ENCODE data around the gene SLC6A5. TPM values are rescaled to one million over a fixed set of nuclear protein-coding genes. Genes with fewer than 3 reads are reported as not detected.

Gene SLC6A5
- total and polyA plus RNA-seq, 2 donors (not counting 3 experiments of a cell fraction or from before 2014, with no cell fraction given) = not detected

- no peak for DNase-seq (ENCODE audit: low read depth, low spot score)
- H3K36me3 ChIP-seq (ENCODE audit: control insufficient read depth in 2 of 2, extremely low read depth in 1 of 2, insufficient read depth in 2 of 2, low read length in 2 of 2) = no peaks in the 10 kb centered on the region
- H3K27me3 ChIP-seq (ENCODE audit: control insufficient read depth in 2 of 2, insufficient read depth in 2 of 2, low read length in 2 of 2) = no peaks in the 10 kb centered on the region
- no TSS peak for BruUV-seq (replicated peaks)
- H3K9ac ChIP-seq (replicated peaks; ENCODE audit: extremely low read depth, insufficient read depth, low read length) = no peak overlapping the region
- CTCF ChIA-PET = no interaction called here
- intact Hi-C loops (cut with micrococcal nuclease) (no loop called here), dilution Hi-C loops (cut with MboI; ENCODE audit: extremely low pct_ligation_motif_present, low sequenced_read_pairs) (no loop called here)
- H3K27ac ChIP-seq (ENCODE audit: insufficient read depth, low read depth, low read length) = no peak overlapping the region
- no peaks in the 10 kb centered on the region for H4K20me1 ChIP-seq (replicated peaks; ENCODE audit: control insufficient read depth, extremely low read depth, insufficient read depth, low read length)
- H2AFZ ChIP-seq (ENCODE audit: low read depth, low read length) = no peak overlapping the region
- H3K4me3 ChIP-seq (replicated peaks in 1 of 3; ENCODE audit: insufficient read depth in 1 of 3, low read depth in 1 of 3, low read length in 3 of 3) = no peak overlapping the region
- no peaks in the 10 kb centered on the region for H3K9me1 ChIP-seq (replicated peaks; ENCODE audit: control insufficient read depth, extremely low read depth, insufficient read depth, low read length)
- H3K79me2 ChIP-seq (ENCODE audit: control insufficient read depth, insufficient read depth, low read length) = no peaks in the 10 kb centered on the region
- H3K9me3 ChIP-seq (replicated peaks; ENCODE audit: control insufficient read depth, insufficient read depth, low read length) = no peaks in the 10 kb centered on the region
- TF ChIP-seq MYC (IDR thresholded peaks at IDR 0.05; ENCODE audit: low read depth, low read length) = no peak
- no peak for TF ChIP-seq CTCF (IDR thresholded peaks at IDR 0.05; ENCODE audit: extremely low read depth in 1 of 2, insufficient read depth in 1 of 2, low read depth in 1 of 2, low read length in 2 of 2)
- TF ChIP-seq GATA2 (IDR thresholded peaks at IDR 0.05; ENCODE audit: insufficient read depth, insufficient read length, low read depth, low read length) = no peak
- no peak for TF ChIP-seq POLR2AphosphoS5 (IDR thresholded peaks at IDR 0.05; ENCODE audit: insufficient read depth, low read depth, low read length)
- no peak for TF ChIP-seq FOS (IDR thresholded peaks at IDR 0.05; ENCODE audit: borderline replicate concordance, insufficient read depth, low read length)
- no peak for TF ChIP-seq JUN (IDR thresholded peaks at IDR 0.05; ENCODE audit: borderline replicate concordance, insufficient read depth, insufficient read length, low read depth)
- TF ChIP-seq, protein P1, sequence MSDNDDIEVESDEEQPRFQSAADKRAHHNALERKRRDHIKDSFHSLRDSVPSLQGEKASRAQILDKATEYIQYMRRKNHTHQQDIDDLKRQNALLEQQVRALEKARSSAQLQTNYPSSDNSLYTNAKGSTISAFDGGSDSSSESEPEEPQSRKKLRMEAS (IDR thresholded peaks at IDR 0.05; ENCODE audit: insufficient read depth, insufficient read length) = no peak
- no peak for TF ChIP-seq POLR2A (IDR thresholded peaks at IDR 0.05; ENCODE audit: low read depth, low read length)
- TF ChIP-seq EZH2 (IDR thresholded peaks at IDR 0.05; ENCODE audit: borderline replicate concordance, low read depth, low read length, severe bottlenecking) = no peak
- POLR2A ChIA-PET = no interaction called here
- no peaks in the 10 kb centered on the region for H3K4me1 ChIP-seq (ENCODE audit: control insufficient read depth, extremely low read depth, insufficient read depth, low read length)
- no peak for FAIRE-seq
- H3K4me2 ChIP-seq (ENCODE audit: insufficient read depth, low read length) = no peak overlapping the region
These were observed 89.4 kb downstream of the SLC6A5 start for GRCh38 chr11:20688761-20689160.

All from endothelial cell of umbilical vein (primary cell).